ENCODE data around the gene BLID. TPM values are rescaled to one million over a fixed set of nuclear protein-coding genes. Genes with fewer than 3 reads are reported as not detected.

BLID gene
- total and polyA plus RNA-seq, 2 of the 4 experiments (the other 2 are of a cell fraction): 0.24 to 30.8 TPM

DNA sequence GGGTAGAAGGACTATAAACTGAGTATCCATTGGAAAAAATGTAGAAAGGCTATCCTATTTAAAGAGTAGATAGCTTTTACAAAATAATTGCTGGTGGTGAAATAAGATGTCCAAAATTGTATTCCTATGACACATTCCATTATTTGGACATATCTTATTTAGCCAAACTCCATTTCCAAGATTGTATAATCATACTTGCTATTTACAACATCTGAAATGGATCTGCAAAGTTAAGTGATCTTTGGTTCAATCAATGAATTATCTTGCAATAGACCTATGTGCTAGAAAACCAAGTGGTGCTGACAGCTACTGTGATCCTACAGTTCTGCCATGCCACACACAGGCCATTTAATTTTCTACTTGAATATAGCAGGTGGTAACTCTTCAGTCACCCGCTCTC is 11.0 kb upstream of the BLID start:
- peaks cover 12 to 70% of the 10 kb centered on the region in 2 experiments; a peak in 3 of 4 replicates for H3K79me1 ChIP-seq (ENCODE audit: low read depth in 1 of 2, low read length in 2 of 2)
- no peak overlapping the region for H2AK9ac ChIP-seq (replicated peaks; ENCODE audit: low read depth, low read length, poor library complexity)
- no peak overlapping the region for H3K9ac ChIP-seq (ENCODE audit: low read depth, low read length)
- H4K91ac ChIP-seq (ENCODE audit: insufficient read depth, low read depth, low read length): no peak overlapping the region
- H3K4ac ChIP-seq (ENCODE audit: low read depth, low read length): no peak overlapping the region
- H2BK15ac ChIP-seq (ENCODE audit: low read depth, low read length): no peak overlapping the region
- H4K5ac ChIP-seq (ENCODE audit: low read depth, low read length): no peak overlapping the region
- no peak overlapping the region for H4K8ac ChIP-seq (ENCODE audit: low read depth in 2 of 2, low read length in 2 of 2)
- H3K4me3 ChIP-seq (ENCODE audit: insufficient read depth, low read depth, low read length): no peak overlapping the region
- DNase-seq: no peak
- dilution Hi-C loops (cut with HindIII; ENCODE audit: low sequenced_read_pairs, unreplicated experiment): no loop called here
- H3K23ac ChIP-seq (ENCODE audit: low read depth, low read length): no peak overlapping the region
- H3K9me1 ChIP-seq (ENCODE audit: insufficient read depth, low read length): peaks cover 4% of the 10 kb centered on the region; the same call in 1 of the 2 replicates
- H4K20me1 ChIP-seq (ENCODE audit: insufficient read depth, low read length): peaks cover 78% of the 10 kb centered on the region; the same call in 1 of the 2 replicates
- no peak overlapping the region for H3K18ac ChIP-seq (ENCODE audit: low read depth, low read length)
- in situ Hi-C loops (cut with MboI; ENCODE audit: low sequenced_read_pairs): no loop called here
- no peak overlapping the region for H2BK120ac ChIP-seq (ENCODE audit: low read depth, low read length)
- POLR2A ChIA-PET (ENCODE audit: unreplicated experiment): interaction anchor here (0.6 kb wide), 1 partner anchor 401 kb away, joined by 4 read pairs; no protein-coding TSS in a partner anchor
- H2BK20ac ChIP-seq (ENCODE audit: low read depth, low read length): no peak overlapping the region
- peak overlapping the region; percentile 76; the same call in 1 of the 2 replicates for H3K27ac ChIP-seq (ENCODE audit: insufficient read depth, low read length)
- TF ChIP-seq MAZ (IDR thresholded peaks at IDR 0.05; ENCODE audit: borderline replicate concordance, low read depth, low read length): no peak
- TF ChIP-seq USF2 (IDR thresholded peaks at IDR 0.05; ENCODE audit: low read depth, low read length): no peak
- TF ChIP-seq, protein P1, sequence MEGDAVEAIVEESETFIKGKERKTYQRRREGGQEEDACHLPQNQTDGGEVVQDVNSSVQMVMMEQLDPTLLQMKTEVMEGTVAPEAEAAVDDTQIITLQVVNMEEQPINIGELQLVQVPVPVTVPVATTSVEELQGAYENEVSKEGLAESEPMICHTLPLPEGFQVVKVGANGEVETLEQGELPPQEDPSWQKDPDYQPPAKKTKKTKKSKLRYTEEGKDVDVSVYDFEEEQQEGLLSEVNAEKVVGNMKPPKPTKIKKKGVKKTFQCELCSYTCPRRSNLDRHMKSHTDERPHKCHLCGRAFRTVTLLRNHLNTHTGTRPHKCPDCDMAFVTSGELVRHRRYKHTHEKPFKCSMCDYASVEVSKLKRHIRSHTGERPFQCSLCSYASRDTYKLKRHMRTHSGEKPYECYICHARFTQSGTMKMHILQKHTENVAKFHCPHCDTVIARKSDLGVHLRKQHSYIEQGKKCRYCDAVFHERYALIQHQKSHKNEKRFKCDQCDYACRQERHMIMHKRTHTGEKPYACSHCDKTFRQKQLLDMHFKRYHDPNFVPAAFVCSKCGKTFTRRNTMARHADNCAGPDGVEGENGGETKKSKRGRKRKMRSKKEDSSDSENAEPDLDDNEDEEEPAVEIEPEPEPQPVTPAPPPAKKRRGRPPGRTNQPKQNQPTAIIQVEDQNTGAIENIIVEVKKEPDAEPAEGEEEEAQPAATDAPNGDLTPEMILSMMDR (conservative IDR thresholded peaks at IDR 0.05; ENCODE audit: low read depth, low read length): no peak
- no peak for TF ChIP-seq SMC3 (IDR thresholded peaks at IDR 0.05; ENCODE audit: low read depth, low read length)
- no peak for TF ChIP-seq RCOR1 (IDR thresholded peaks at IDR 0.05; ENCODE audit: insufficient replicate concordance, low read length)
- no peak for TF ChIP-seq RFX5 (IDR thresholded peaks at IDR 0.05; ENCODE audit: low read depth, low read length)
- no peak for TF ChIP-seq CEBPB (IDR thresholded peaks at IDR 0.05; ENCODE audit: low read depth, low read length)
- no peak for TF ChIP-seq BHLHE40 (IDR thresholded peaks at IDR 0.05; ENCODE audit: low read depth, low read length)
- TF ChIP-seq RAD21 (IDR thresholded peaks at IDR 0.05; ENCODE audit: low read length): no peak
- no peak for TF ChIP-seq NFE2L2 (IDR thresholded peaks at IDR 0.05; ENCODE audit: low read depth, low read length)
- CTCF ChIA-PET: interaction anchor here (0.8 kb wide), 1 partner anchor 12 kb away, joined by 3 read pairs; no protein-coding TSS in a partner anchor
- H3K56ac ChIP-seq (ENCODE audit: extremely low read depth, insufficient read depth, low read length): no peak overlapping the region
- H3K27me3 ChIP-seq (ENCODE audit: control insufficient read depth, insufficient read depth, low read length): no peaks in the 10 kb centered on the region
- H3K14ac ChIP-seq (replicated peaks; ENCODE audit: low read depth, low read length): no peak overlapping the region
- ATAC-seq (ENCODE audit: low read depth): no peak
- H3K36me3 ChIP-seq (ENCODE audit: control insufficient read depth, insufficient read depth, low read length): peaks cover 23% of the 10 kb centered on the region
- intact Hi-C loops (cut with micrococcal nuclease): no loop called here
- BruUV-seq (replicated peaks): no TSS peak
- H3K4me1 ChIP-seq (ENCODE audit: control insufficient read depth, insufficient read depth, low read length): peaks cover 15% of the 10 kb centered on the region
- H3K9me3 ChIP-seq (ENCODE audit: control insufficient read depth, insufficient read depth, low read length): no peaks in the 10 kb centered on the region
- no CpG with 5 or more reads among the region's 1 CpG for WGBS, 2 experiments (ENCODE audit: extremely low coverage in 2 of 2, insufficient read length in 1 of 2)
- H2AFZ ChIP-seq (replicated peaks; ENCODE audit: low read length, poor library complexity): no peak overlapping the region
- no peak overlapping the region for H3K4me2 ChIP-seq (ENCODE audit: low read depth, low read length)
- H2AK5ac ChIP-seq (ENCODE audit: low read depth, low read length): no peak overlapping the region
- peak overlapping the region; percentile 10 for H2BK5ac ChIP-seq (ENCODE audit: low read depth, low read length, poor library complexity, severe bottlenecking)
